NCI-H187 (cell line): Measurements from ENCODE around the gene DNAJC17.

Experiments used
- DNase-seq, 2 experiments: peaks; one replicate each; lab custom pipeline; 2025; lab: John Stamatoyannopoulos, UW

Gene DNAJC17

GRCh38 chr15:40766906-40767837 is 40.1 kb downstream of the DNAJC17 start:
- no peak for DNase-seq

DNA sequence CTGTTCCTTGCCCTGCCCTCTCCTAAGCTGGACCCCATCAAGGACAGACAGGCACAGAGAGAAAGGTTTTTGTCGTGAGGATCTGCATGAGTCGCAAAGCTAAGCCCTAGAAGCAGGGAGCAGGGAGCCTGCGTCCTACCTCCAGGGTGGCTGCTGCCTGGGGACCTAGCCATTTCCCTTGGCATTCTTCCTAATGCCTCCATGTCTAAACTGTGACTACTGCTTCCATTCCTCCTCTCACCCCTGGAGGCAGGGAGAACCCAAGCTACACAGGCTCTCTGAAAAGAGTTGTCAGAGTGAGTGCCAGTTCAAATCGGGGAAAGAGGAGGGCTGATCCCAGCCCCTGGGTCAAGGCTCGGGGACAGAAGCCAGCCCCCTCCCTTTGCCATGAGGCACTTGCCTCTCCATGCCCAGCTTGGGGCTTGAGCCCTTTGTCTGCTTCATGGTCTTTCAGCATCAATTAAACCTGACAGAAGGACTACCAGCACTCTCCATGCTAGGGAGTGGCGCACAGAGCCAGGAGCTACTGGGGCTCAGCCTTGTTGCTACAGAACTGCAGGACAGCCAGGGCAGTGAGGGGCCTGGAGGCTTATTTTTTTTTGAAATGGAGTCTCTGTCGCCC is 41.0 kb downstream of the DNAJC17 start:
- DNase-seq = no peak

GRCh38 chr15:40764629-40765103 is 42.6 kb downstream of the DNAJC17 start:
- no peak for DNase-seq

GRCh38 chr15:40763801-40764628 is 43.3 kb downstream of the DNAJC17 start, which contains the start of gene GCHFR:
Gene GCHFR (plus strand): TSS chr15:40764068. CDS start chr15:40764181, 113 bp downstream.
- no peak for DNase-seq

DNA sequence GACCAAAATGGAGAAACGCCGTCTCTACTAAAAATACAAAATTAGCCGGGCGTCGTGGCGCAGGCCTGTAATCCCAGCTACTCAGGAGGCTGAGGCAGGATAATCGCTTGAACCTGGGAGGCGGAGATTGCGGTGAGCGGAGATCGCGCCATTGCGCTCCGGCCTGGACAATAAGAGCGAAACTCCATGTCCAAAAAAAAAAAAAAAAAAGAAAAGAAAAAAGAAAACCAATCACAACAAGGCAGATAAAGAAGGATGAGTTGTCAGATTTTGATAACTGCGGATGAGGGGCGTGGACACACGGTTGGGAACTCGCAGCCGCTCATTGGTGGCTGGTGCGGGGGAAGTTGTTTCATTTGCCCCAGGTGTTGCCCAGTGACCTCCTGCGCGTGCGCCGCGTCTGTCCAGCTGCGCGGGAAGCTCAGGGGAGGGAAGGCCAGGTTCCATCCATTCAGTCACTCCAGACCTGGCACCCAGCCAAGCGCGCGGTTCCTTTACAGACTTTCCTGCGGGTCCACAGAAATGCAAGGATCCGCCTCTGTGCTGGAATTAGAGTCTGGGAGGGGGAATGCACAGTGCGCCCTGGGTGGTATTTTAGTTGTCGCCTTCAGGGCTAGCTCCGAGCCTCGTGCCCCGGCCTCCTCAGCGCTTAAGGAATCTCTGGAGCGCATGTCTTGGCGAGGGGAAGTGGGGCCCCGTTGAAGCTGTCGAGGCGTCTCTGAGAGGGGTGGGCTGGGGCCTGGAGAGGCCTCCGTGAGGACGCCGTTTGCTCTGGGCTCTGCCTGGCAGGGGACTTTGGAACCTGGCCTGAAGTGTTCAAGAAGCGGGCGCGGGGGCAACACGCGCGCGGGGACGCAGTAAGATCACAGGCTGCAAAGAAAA is 44.1 kb downstream of the DNAJC17 start:
- DNase-seq = peak; percentile 23 to 42

DNA sequence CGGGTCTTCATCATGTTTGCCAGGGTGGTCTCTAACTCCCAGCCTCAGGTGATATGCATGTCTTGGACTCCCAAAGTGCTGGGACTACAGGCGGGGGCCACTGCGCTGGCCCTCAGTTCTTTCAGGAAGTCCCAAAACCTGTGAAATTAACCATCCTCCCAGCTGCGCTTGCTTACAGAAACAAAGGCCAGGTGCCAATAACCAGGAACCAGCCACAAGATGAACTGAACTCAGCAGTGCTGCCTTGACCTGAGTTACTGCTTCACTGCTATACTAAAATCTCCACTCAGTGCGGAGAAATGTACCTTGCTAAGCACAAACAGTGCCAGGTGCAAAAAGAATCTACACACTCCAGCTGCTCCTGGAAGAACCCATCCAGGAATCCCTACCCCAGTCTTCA is 47.3 kb downstream of the DNAJC17 start:
- no peak for DNase-seq

- DNase-seq = no peak
Measured at GRCh38 chr15:40756938-40757337, 50.3 kb downstream of the DNAJC17 start.

- DNase-seq = no peak
Measured at GRCh38 chr15:40755812-40756208, 51.5 kb downstream of the DNAJC17 start.

DNA sequence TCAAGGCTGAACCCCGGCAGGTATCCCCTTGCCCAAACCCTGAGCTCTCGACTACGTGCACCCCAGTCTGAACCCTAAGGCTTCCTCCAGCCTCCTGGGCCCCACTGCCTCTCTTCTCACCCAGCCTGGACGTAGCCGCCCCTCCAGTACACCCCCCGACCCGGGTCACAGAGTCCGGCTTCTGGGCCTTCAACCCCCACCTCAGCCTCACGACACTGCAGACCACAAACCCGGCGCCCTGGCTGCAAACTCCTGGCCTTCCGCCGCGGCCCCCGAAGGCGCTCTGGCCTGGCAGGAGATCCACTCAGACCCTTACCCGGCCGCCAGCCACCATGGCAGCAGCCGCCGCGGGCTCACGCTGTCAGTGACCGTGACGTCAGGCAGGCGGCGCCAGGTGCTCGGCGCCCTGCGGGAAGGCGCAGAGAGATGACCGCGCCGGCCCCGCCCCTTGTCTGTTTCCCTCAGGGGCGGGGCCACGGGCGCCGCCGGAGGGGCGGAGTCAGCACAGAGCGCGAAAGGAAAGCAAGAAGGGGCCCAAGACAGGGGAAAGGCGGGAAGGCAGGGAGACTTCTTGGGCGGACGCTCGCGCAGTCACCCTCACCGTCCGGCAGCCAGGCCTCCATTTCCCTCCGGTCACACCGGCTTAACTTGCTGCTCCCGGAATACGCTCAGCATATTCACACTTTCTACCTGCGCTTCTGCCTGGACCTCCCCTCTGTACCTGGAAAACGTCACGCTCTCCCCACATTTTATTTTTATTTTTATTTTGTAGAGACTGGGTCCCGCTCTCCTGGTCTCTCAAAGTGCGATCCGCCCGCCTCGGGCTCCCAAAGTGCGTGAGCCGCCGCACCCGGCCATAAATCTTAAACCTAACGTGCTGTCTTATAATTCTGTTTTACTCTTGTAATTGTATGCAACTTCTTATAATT is 52.1 kb downstream of the DNAJC17 start, which contains the start of gene RMDN3:
RMDN3 (minus strand) TSS at position 372 of the 929 bp plus-strand sequence. CDS start 471 bp downstream, outside the sequence.
- DNase-seq = peak; percentile 68 to 81

DNA sequence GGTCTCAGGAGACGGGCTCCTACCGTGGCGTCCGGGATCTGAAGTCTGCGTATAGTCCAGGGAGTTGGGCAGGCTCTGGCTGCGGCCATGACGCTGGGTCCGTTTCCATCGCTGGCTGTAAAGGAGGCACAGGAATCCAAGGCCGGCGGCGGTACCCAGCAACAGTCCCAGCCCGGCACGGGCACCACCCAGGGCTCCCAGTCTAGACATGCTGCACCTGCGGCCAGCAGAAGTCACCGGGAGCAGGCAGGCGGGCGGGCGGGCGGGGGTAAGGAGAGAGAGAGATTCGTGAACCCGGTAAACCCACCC is 52.7 kb downstream of the DNAJC17 start:
- no peak for DNase-seq

- no peak for DNase-seq
Measured at GRCh38 chr15:40751745-40752144, 55.5 kb downstream of the DNAJC17 start.

DNA sequence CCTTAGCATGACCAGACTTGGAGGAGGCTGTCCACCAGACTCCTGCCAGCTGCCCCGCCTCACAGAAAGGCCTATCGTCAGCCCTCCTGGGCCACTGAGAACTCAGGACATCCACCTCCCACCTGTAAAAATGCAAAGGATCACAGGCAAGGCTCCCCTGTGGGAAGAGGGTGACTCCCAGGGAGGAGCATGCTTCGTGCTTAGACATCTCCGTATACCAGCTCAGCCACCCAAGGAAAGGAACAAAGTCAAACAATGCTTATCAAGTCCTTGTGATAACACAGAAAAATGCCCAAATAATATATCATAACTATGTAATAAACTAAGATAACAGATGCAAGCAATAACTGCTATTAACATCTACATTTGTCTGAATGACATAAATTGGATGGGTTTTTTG is 56.4 kb downstream of the DNAJC17 start:
- DNase-seq = no peak

- DNase-seq = no peak
Measured at GRCh38 chr15:40749151-40749630, 58.1 kb downstream of the DNAJC17 start.

DNA sequence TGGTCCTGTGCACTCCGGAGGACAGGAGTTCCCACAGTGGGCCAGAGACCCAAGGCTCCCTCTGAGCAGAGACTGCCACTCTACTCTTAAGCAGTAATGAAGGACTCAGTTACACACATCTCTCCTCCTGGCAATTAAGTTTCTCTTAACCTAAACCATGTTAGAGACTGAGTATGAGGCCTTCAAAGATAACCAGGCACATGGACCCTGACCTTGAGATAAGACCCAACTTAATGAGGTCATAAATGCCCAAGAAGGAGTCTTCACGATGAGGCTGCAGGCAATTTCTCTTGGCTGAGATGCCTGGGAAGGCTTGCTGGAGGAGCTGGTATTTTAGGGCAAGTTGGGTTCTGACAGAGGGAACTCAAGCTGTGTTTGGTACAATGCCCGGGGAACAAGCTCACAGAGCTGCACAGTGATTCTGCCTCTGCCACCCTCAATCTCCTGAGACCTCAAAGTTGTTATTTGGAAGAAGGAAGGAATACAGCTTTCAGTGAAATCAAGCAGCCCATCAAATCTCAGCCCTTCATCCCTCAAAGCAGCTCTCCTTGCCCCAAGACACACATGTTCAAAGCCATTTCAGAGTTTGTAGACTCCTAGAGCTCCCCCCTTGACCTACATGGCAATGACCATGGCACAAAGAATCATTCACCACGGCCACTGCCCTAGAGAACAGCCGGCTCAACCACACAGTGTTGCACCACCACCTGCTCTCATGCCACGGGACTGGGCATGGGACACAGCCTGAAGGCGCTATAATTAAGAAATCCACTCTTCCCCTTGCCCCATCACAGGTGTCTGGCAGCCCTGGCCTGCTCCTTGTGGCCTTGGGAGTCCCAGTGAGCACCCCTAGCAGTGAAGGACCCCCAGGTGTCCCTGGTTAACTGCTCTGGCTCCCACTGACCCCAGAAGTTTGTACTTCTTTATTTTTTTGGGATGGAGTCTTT is 59.3 kb downstream of the DNAJC17 start:
- no peak for DNase-seq

DNA sequence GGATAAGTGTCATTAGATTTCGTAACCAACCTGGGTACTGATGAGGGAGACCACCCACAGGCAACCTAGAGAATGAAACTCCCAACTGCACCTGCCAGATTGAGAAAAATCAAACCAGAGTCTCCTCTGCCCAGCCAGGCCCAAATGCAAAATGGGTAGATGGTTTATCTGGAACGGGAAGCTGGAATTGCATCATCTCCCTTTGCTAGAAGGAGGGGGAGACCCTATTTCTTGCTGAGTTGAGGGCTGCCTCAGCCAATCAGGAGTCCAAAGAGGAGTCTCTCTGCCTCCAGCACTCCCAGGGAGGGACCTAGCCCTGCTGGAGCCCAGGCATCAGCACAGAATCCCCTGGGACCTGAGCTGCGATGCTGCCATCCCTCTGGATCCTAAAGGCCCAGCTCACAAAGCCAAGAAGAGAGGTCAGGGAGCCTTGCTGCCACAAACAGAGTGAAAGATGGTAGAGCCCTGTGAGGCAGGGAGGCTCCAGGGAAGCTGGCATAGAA is 60.3 kb downstream of the DNAJC17 start:
- no peak for DNase-seq

- DNase-seq = no peak
Measured at GRCh38 chr15:40744815-40745152, 62.5 kb downstream of the DNAJC17 start.

DNA sequence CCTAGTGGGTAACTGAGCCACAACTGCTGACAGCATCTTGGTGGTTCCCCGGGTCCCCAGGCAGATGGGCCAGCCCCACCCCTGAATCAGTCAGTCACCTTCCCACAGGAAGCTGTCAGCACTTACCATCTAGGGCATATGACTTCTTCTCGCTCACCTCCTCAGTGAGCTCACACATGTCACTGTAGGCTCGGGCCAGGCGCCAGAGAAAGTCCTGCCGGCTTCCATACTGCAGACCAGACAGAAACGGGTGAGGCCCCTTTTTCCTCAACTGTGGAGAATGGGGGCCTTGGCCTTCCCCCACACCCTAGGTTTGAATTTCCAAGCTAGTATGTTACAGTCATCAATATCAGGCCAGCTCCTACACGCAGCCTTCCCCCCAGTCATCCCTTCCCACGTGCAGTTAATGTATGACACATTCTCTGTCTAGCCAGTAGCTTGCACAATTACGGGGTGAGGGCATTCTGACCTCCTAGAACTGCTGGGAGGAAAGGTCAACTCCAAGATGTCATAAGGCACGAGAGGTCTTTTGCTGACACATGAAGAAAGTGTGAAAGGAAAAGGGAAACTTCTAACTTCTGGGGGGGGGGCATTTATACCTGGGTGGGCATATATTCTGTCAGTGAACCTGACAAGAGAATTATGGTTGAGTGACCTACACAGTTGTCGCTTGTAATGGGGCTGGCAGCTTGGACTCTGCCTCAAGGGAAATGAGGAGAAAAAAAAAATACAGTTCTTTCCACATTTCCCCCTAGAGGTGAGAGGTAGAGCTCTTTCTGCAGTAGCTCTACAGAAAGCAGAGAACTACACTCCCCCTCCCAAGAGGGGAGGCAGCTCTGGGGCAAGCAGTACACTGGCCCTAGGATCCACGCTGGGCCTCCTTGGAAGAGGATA is 63.1 kb downstream of the DNAJC17 start:
- DNase-seq = no peak

DNA sequence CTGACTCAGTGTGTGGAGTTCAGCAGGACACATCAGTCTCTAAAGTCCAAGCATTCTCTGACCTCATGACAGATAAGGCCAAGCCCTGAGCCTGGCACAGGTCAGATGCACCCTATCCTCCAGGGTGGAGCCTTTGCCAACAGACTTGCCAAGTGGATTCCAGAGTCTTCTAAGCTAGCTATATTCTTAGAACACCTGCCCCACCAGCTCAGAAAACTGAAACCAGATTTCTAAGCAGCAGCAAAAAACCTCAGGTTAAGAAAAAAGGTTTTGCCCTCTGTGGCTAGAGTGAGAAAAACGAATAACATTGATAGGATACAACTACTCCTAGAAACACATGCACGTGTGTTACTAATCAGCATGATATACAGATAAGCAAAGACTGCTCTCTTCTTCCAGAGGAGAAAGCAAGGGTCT is 63.8 kb downstream of the DNAJC17 start:
- no peak for DNase-seq
